Choroid plexus epithelial cell (primary cell): ENCODE data around the gene SUN5.

Experiments used
- DNase-seq: peaks from one replicate; pipeline ENCODE4 v3.0.0-alpha.2; 2010; ENCODE audit warnings: low read depth
- H3K4me3 ChIP-seq: 2 replicates; pipeline ENCODE4 v1.5.1; 2011; ENCODE audit warnings: low read depth, mild to moderate bottlenecking, control low read depth, low read length, moderate library complexity
- TF ChIP-seq, protein P1 (sequence below): conservative IDR thresholded peaks from 2 replicates; pipeline ENCODE4 v1.5.1; 2011; ENCODE audit warnings: low read depth, mild to moderate bottlenecking, control low read depth, inconsistent platforms, low read length, moderate library complexity

SUN5 gene

DNA sequence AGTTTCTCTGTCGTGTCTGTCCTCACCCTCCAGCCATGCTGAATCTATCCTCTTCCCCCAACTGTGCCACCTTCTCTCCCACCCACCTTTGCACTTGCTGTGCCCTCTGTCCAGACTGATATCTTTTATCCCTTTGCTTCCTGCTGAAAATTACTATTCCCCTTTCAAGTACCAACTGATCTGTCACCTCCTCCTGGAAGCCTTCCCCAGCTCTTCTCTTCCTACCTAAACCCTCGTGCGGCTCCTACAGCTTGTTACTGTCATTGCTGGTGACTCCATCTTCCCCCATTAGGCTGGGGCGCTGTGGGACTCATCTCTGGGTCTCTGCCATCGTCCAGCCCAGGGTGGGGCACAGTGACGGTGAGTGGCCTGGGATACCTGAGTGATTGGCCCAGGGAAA is 28.3 kb upstream of the SUN5 start:
- TF ChIP-seq, protein P1, sequence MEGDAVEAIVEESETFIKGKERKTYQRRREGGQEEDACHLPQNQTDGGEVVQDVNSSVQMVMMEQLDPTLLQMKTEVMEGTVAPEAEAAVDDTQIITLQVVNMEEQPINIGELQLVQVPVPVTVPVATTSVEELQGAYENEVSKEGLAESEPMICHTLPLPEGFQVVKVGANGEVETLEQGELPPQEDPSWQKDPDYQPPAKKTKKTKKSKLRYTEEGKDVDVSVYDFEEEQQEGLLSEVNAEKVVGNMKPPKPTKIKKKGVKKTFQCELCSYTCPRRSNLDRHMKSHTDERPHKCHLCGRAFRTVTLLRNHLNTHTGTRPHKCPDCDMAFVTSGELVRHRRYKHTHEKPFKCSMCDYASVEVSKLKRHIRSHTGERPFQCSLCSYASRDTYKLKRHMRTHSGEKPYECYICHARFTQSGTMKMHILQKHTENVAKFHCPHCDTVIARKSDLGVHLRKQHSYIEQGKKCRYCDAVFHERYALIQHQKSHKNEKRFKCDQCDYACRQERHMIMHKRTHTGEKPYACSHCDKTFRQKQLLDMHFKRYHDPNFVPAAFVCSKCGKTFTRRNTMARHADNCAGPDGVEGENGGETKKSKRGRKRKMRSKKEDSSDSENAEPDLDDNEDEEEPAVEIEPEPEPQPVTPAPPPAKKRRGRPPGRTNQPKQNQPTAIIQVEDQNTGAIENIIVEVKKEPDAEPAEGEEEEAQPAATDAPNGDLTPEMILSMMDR = no peak
- DNase-seq = no peak
- no peak overlapping the region for H3K4me3 ChIP-seq

DNA sequence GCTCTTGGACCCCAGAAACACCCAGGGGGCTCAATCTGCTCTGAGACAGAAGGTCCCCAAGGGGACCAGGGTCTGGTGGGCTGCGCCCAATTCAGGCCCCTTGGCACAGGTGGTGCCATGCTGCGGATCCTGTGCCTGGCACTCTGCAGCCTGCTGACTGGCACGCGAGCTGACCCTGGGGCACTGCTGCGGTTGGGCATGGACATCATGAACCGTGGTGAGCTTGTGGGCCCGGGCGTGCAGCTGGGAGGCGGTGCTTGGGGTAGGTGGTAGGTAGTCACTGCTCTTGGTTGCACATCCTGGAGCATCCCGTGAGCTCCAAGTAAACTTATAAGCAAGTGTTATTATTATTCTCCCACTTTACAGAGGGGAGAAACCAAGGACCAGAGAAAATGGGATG is 27.3 kb upstream of the SUN5 start, which contains the start of gene BPIFB6:
Gene BPIFB6 (plus strand): TSS at position 118 of the 400 bp plus-strand sequence. CDS start 0 bp downstream, at position 118.
- DNase-seq = no peak
- TF ChIP-seq, protein P1 = no peak
- H3K4me3 ChIP-seq = no peak within 1 kb of the TSS

DNA sequence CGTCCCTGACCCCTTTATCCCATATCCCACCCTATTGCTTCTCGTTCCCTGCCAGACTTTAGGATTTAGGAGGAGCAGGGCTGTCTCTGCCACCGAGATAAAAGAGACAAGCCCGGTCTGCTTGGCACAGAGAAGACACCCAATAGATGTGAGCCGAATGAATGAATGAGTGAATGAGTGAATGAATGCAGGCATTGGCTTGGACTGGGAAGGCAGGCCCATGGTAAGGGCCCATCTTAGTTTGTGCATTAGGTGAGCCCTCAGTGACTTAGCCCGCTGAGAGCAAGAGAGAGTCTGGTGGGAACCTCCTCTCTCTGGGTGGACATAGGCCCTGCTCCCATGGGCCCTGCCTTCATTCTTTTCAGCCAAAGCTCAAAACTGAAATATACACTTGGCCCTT is 26.3 kb upstream of the SUN5 start:
- no peak for DNase-seq
- H3K4me3 ChIP-seq = no peak overlapping the region
- TF ChIP-seq, protein P1 = no peak

DNA sequence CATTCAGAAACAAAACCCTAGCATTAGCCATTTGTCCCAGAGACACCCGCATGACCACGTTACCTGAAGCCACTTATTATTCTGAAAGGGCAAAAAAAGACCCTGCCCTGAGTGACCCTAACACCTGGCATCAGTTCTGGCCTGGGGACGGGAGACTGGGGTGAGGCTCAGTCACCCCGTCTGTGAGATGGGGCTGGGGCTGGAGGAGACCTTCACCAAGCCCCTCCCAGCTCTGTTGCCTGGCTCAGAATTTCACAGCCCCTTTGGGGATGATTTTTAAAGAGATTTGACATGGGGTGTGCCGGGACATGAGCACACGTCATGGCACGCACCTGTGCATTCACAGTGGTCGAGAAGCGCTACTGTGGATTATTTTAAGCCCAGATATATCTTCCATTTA is 25.8 kb upstream of the SUN5 start:
- DNase-seq = no peak
- TF ChIP-seq, protein P1 = no peak
- H3K4me3 ChIP-seq = no peak overlapping the region

DNA sequence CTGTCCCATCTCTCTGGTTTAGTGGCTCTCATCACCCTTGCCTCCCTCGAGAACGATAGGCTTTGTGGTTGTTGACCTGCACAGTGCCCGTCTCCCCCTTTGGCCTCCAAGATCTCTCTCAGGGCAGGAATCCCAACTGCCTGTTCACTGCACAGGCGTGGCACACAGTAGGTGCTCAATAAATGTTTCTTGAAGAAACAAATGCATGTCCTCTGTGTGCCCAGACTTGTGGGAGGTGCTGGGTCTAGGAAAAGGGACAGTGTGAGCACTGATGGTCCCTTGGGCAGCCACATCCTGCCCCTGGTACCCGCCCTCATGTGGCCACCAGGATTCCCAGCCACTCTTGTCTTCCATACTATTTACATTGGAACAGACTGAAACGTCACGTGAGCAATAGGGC is 24.6 kb upstream of the SUN5 start:
- no peak overlapping the region for H3K4me3 ChIP-seq
- TF ChIP-seq, protein P1 = no peak
- no peak for DNase-seq

DNA sequence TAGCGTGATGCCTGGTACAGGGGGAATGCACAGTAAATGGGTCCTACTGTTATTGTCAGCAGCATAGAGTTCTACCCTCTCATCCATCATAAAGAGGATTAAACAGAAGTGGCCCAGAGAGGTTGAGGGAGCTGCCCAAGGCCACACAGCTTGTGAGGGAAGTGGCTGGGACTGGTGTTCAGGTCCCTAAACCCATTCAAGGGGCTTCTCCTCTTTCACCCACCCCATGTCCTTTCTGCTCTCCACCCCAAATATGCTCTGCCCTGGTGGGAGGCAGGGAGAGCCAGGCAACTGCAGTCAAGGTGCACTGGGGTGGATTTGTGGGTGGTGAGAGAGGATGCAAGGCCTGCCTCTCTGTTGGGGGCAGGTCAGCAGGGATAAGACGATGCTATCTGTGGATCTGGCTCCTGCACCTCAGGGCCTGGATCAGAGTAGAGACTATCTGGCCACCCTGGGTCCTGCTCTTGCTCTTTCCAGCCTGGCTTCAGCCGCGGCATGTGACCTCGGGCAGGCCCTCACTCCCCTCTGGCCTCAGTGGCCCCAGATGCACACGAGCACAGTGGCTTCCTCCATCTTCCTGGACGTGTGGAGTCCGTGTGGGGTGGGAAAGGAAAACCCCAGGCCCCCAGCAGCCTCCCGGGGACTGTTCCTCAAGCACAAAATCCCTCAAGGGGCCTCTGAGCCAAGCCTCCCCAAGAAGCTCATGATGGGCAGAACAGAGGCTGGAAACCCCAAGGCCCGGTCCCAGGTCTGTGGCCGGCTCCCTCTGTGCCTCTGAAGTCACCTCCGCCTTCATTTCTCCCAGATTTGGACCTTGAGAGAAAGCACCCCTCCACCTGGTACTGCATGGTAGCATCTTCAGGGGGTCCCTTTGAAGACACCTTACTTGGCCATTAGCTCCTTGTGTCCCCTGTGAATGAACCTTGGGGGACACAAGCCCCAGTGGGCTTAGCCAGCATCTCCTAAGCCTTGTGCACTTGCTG is 23.8 kb upstream of the SUN5 start:
- no peak overlapping the region for H3K4me3 ChIP-seq
- DNase-seq = no peak
- TF ChIP-seq, protein P1 = no peak
